HG03378 (cell line): Measurements from ENCODE around the gene NPAS1.

ENCODE experiments used
- ATAC-seq: cut with Tn5 transposase; IDR thresholded peaks from one replicate; pipeline ENCODE4 v1.9.1; 2021; ENCODE audit warnings: mild to moderate bottlenecking, moderate library complexity; ENCODE audit not compliant: unreplicated experiment

NPAS1 gene

GRCh38 chr19:47019431-47020041 is at the start of gene NPAS1:
Gene NPAS1 (plus strand): TSS chr19:47019837. CDS start chr19:47021048, 1,211 bp downstream.
- no peak for ATAC-seq

GRCh38 chr19:46970815-46971214 is 48.8 kb upstream of the NPAS1 start:
- ATAC-seq = no peak

GRCh38 chr19:46972311-46972710 is 47.3 kb upstream of the NPAS1 start:
- no peak for ATAC-seq

GRCh38 chr19:46974181-46974580 is 45.5 kb upstream of the NPAS1 start:
- no peak for ATAC-seq

- ATAC-seq = no peak
Observed at GRCh38 chr19:46975011-46975924, 44.4 kb upstream of the NPAS1 start.

- no peak for ATAC-seq
Observed at GRCh38 chr19:46975925-46976782, 43.5 kb upstream of the NPAS1 start.

GRCh38 chr19:46976845-46977320 is 42.8 kb upstream of the NPAS1 start:
- ATAC-seq = no peak

GRCh38 chr19:46977548-46977947 is 42.1 kb upstream of the NPAS1 start:
- no peak for ATAC-seq

- no peak for ATAC-seq
Observed at GRCh38 chr19:46978171-46978869, 41.3 kb upstream of the NPAS1 start.

- ATAC-seq = no peak
Observed at GRCh38 chr19:46979126-46980105, 40.2 kb upstream of the NPAS1 start.

- ATAC-seq = no peak
Observed at GRCh38 chr19:46980761-46981160, 38.9 kb upstream of the NPAS1 start.

- ATAC-seq = no peak
Observed at GRCh38 chr19:46981286-46981945, 38.2 kb upstream of the NPAS1 start.

GRCh38 chr19:46983097-46983496 is 36.5 kb upstream of the NPAS1 start:
- ATAC-seq = no peak

GRCh38 chr19:46984077-46985010 is 35.3 kb upstream of the NPAS1 start:
- no peak for ATAC-seq

- ATAC-seq = no peak
Observed at GRCh38 chr19:46985542-46986415, 33.9 kb upstream of the NPAS1 start.

- no peak for ATAC-seq
Observed at GRCh38 chr19:46988614-46989230, 30.9 kb upstream of the NPAS1 start.
